ENCODE data around the gene RYR3. TPM values are rescaled to one million over a fixed set of nuclear protein-coding genes. Genes with fewer than 3 reads are reported as not detected.

The RYR3 gene
- total and polyA plus RNA-seq, 10 of the 15 experiments (the other 5 are each of a cell fraction or from before 2014, with no cell fraction given) = under 0.01 to 0.44 (median 0.16) TPM; not detected in 5

- no peak for TF ChIP-seq ZNF274 (IDR thresholded peaks at IDR 0.05; ENCODE audit: insufficient read depth, insufficient read length)
- no peak for TF ChIP-seq EZH2 (IDR thresholded peaks at IDR 0.05; ENCODE audit: borderline replicate concordance, control insufficient read depth, low read depth, low read length)
- no peak for TF ChIP-seq SMC3 (IDR thresholded peaks at IDR 0.05; ENCODE audit: borderline replicate concordance, low read length)
- TF ChIP-seq EGR1 (IDR thresholded peaks at IDR 0.05; ENCODE audit: borderline replicate concordance in 1 of 2, low read depth in 2 of 2, low read length in 2 of 2) = no peak
- no peak for TF ChIP-seq CBFB (IDR thresholded peaks at IDR 0.05; ENCODE audit: low read depth)
- no peak for TF ChIP-seq SMARCA5 (IDR thresholded peaks at IDR 0.05)
- no peak for TF ChIP-seq MAX (IDR thresholded peaks at IDR 0.05; ENCODE audit: low read depth, low read length)
- TF ChIP-seq SPI1 (IDR thresholded peaks at IDR 0.05; ENCODE audit: borderline replicate concordance, insufficient read depth, low read depth, low read length) = no peak
- no peak for TF ChIP-seq POLR2AphosphoS2 (IDR thresholded peaks at IDR 0.05; ENCODE audit: low read depth, low read length)
- TF ChIP-seq GATAD2B (conservative IDR thresholded peaks at IDR 0.05; ENCODE audit: low read depth) = no peak
- TF ChIP-seq CHD4 (IDR thresholded peaks at IDR 0.05) = no peak
- TF ChIP-seq ELK1 (IDR thresholded peaks at IDR 0.05; ENCODE audit: low read depth, low read length) = no peak
- no peak for TF ChIP-seq TCF7 (IDR thresholded peaks at IDR 0.05; ENCODE audit: borderline replicate concordance)
- TF ChIP-seq USF1 (IDR thresholded peaks at IDR 0.05; ENCODE audit: borderline replicate concordance, extremely low read length, insufficient read depth, low read depth, low read length) = no peak
Observed at GRCh38 chr15:33489335-33489734, 178.6 kb downstream of the RYR3 start (continued).
